CMK (cell line): ENCODE data around the gene COQ2.
"Not testable (repeated sequence)": the region's sequence is repeated elsewhere in the genome, so short reads cannot be mapped to it uniquely, and the experiment has no call there.

Experiments used
- DNase-seq: peaks from one replicate; pipeline ENCODE4 v3.0.0-alpha.2; 2010; ENCODE audit warnings: low read depth

Gene COQ2

GRCh38 chr4:83247415-83248357 is 36.9 kb downstream of the COQ2 start:
- DNase-seq = no peak

- no peak for DNase-seq
Observed at GRCh38 chr4:83241132-83241531, 43.5 kb downstream of the COQ2 start.

DNA sequence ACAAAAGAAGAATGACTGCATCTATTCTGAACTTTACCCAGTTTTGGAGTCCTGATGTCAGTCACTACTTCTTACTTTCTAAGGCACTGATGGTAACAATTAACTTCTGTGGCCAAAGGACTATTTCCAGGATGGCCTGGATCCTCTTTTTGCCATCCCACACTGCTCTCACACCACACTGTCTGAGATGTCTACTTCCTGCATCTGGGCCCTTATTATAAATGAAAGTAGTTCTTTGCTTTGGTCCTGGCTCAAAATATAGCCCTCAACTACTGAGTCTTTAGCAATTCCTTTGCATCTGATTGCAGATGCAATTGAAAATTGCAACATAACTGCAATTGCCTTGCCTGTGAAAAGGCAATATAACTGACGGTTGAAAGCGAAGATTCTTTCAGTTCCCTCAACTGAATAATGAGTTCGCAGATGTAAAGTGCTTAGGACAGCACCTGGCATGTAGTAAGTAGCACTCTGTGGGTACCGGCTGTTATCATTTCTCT is 44.2 kb downstream of the COQ2 start:
- no peak for DNase-seq

DNA sequence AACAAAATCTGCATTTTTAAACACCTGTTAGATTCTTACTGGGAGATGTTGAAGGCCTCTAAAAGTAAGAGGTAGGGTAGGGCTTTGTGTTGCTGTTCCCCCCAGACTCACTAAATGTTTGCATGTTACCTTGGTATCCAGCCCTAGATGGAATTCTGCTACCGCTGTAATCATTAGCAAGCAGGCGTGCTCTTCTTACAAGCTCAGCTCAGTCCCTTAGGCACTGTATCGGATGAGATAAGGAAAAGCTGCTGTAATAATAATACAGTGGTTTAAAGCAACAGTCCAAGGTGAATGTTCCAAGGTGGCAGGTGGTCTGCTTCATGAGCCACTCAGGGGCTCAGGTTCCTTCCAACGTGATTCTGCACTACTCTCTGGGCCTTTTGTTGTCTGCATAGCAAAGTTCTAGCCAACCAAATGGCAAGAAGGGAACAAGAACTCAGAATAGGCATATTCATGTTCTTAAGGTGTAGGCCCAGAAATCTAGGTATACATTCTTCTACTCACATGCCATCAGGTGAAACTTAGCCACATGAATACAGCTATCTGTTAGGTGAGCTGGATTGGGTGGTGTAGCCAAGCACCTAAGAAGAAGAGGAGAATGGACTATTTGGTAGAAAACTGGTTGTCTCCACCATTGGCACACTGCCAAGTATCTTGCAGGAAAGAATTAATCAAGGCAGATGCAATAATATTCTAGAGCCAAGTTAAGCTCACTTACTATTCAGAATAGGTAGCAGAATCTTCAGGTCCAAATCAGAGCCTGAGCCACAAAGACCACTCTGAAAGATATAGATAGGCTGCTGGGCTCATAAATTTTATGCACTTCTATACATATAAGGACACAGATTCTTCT is 46.0 kb downstream of the COQ2 start:
- DNase-seq = no peak

GRCh38 chr4:83237591-83237990 is 47.0 kb downstream of the COQ2 start:
- DNase-seq = no peak

- not testable (repeated sequence) for DNase-seq
Observed at GRCh38 chr4:83235645-83236133, 48.9 kb downstream of the COQ2 start.

DNA sequence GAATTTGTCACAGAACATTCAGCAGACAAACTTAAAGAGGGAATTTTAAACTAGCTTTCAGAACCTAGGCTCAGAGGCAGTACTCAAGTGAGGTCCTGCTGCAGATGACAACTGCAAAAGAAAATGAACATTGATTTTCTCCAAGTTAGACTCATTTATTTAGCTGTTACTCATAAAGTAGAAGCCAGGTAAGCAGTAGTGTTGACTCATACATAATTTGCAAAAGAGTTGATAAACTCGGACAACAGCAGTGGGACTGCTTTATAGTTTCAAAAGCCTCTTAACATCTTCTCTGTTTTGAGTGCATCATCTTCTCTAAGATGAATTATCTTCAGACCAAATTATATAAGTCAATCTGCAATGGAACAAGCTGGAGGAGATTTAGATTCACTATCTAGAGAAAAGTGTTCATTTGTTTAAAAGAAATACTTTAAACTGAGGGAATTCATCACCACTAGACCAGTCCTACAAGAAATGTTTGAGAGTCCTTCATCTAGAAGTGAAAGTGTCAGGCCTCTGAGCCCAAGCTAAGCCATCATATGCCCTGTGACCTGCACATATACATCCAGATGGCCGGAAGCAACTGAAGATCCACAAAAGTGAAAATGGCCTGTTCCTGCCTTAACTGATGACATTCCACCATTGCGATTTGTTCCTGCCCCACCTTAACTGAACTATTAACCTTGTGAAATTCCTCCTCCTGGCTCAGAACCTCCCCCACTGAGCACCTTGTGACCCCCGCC is 49.5 kb downstream of the COQ2 start:
- DNase-seq = no peak

GRCh38 chr4:83234387-83234786 is 50.2 kb downstream of the COQ2 start:
- DNase-seq = not testable (repeated sequence)

DNA sequence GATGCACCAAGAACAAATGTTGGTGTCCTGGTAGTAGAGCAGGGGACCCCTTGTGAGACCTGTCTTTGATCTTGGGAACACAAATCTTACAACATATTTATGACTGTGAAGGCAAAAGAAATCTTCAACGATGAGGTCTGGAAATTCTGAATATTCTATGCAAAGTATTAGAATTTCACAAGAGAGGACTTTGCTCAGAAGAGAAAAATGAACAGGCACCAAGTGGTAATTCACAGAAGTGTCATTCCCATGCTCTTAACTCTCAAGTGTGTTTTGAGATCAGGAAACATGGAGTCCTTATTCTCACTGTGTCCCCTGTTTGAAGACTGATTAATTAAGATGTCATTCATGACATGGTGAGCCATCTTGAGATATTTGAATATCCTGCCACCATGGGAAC is 52.5 kb downstream of the COQ2 start:
- DNase-seq = no peak

- DNase-seq = peak; percentile 35
Observed at GRCh38 chr4:83231620-83232076, 53.0 kb downstream of the COQ2 start.

DNA sequence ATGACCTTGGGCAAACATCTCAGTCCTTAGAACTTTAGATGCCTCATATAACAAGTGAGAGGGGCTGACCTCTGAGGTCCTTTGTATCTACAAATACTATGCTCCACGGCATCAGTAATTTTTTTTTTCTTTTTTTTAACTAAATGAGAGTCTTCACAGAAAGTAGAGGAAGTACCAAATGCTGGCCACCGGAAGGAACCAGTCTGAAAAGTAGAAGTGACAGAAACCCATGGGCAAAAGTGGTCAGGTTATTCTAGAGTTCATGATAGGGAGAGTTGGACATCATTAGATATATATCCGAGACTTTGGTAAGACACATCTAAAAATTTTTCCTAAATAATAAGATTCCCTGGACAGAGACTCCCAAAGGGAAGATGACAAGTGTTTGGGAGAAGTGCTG is 53.7 kb downstream of the COQ2 start:
- DNase-seq = no peak

DNA sequence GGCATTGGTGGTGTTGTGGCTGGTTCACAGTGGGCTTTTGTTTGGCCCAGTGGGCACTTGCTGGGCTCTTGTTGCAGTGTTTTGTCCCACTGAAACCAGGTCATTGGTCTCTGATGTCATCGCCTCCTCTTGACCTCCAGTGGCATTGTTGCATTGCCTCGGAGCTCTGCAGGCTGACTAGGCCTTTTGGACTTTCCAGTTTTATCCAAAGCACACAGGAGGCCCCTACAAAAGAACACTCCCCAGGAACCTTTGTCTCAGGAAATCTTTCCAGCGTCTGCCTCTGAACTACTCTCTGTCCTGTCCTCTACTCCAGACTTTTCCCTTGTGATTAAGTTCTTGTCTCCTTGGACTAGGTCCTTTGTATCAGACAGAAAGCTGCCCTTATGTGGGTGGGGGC is 54.8 kb downstream of the COQ2 start:
- DNase-seq = no peak

GRCh38 chr4:83228231-83228630 is 56.4 kb downstream of the COQ2 start:
- no peak for DNase-seq

DNA sequence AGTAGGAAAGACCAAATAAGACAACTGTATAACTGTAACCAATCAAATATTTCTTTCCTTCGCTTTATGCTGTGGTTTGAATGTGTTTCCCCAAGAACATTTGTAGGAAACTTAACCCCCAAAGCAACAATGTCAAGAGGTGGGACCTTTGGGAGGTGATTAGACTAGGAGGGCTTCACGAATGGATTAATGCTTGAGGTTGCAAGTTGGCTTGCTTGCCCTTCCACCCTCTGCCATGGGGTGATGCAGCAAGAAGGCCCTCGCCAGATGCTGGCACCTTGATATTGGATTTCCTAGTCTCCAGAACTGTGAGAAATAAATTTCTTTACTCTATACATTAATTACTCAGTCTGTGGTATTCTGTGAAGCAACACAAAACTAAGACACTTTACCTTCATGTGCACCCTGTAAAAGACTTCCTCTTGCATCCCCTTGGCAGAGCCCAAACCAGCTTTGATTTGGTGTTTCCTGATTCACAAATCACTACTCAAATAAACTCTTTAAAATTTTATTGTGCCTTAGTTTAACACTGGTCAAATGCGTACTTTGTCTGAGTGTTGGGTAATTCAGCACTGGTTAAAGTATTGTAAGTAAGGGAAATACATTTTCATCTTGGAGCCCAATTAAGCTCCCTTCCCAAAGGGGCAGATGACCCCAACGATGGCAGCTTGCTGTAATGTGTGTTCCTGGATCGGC is 59.9 kb downstream of the COQ2 start:
- DNase-seq = no peak

GRCh38 chr4:83223781-83224180 is 60.8 kb downstream of the COQ2 start:
- no peak for DNase-seq

- DNase-seq = no peak
Observed at GRCh38 chr4:83221897-83222441, 62.6 kb downstream of the COQ2 start.

- DNase-seq = no peak
Observed at GRCh38 chr4:83219344-83220331, 65.0 kb downstream of the COQ2 start.

GRCh38 chr4:83217721-83218522 is 66.7 kb downstream of the COQ2 start:
- DNase-seq = no peak
